Measurements from ENCODE around the gene ACTN1.
A peak's percentile ranks its signal among the peaks of the same experiment; 100 is the strongest.

Gene ACTN1

DNA sequence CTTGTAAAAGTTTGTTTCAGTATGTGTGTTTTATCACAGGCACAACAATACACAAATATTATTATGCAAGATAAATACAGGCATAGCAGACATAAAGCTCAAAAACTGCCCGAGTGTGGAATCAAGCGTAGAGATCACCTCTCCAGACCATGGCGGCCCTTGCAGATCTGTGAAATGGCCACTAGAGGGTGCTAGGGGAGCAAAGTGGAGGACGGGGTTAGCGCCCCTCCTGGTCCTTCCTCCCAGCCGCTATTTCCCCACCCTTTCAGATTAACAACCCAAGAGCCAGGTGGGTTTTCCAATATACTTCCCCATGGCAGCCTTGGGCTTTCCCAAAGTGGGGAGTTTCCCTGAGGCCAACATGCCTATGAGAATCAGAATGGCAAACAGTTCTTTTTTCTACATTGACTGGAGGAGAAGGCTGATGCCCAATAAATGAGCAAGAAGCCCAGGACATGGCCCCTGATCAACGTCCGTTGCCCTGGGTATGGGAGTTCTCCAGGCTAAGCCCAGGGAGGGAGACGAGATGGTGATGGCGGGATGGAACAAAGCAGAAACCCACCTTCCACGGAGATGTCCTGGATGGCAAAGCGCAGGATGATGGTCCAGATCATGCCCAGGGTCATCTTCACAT, 67.4 kb downstream of the ACTN1 start:
- peak overlapping the region; percentile 95 for H3K27ac Mint-ChIP-seq
- no peaks in the 10 kb centered on the region for H3K9me3 Mint-ChIP-seq
- no peak overlapping the region for H3K4me3 Mint-ChIP-seq

DNA sequence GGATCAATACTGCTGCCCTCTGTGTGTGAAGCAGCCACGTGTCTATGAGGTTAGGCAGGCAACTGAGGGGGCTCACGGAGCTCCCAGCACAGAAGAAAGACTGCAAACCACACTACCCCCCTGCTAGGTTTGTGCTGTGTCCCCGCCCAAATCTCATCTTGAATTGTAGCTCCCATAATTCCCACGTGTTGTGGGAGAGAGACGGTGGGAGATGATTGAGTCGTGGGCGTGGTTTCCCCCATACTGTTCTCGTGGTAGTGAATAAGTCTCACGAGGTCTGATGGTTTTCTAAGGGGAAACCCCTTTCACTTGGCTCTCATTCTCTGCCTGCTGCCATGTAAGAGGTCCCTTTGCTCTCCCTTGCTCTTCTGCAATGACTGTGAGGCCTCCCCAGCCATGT, 68.6 kb downstream of the ACTN1 start:
- H3K27ac Mint-ChIP-seq, result peak overlapping the region; percentile 46
- H3K36me3 Mint-ChIP-seq, result peaks cover 3% of the 10 kb centered on the region
- peaks cover 51% of the 10 kb centered on the region for H3K4me1 Mint-ChIP-seq
- H3K27me3 Mint-ChIP-seq, result no peaks in the 10 kb centered on the region
- H3K4me3 Mint-ChIP-seq, result no peak overlapping the region
- H3K9me3 Mint-ChIP-seq, result no peaks in the 10 kb centered on the region

More for the DNA sequence above, 67.4 kb downstream of the ACTN1 start:
- Mint-ChIP-seq H3K36me3 (peaks cover 4% of the 10 kb centered on the region), H3K4me1 (peaks cover 51% of the 10 kb centered on the region), H3K27me3 (no peaks in the 10 kb centered on the region)

GRCh38 chr14:68908803-68909202, 70.3 kb downstream of the ACTN1 start:
- no peaks in the 10 kb centered on the region for H3K27me3 Mint-ChIP-seq
- no peak overlapping the region for H3K4me3 Mint-ChIP-seq
- H3K27ac Mint-ChIP-seq, result no peak overlapping the region
- H3K9me3 Mint-ChIP-seq, result no peaks in the 10 kb centered on the region
- peaks cover 4% of the 10 kb centered on the region for H3K36me3 Mint-ChIP-seq
- H3K4me1 Mint-ChIP-seq, result peaks cover 38% of the 10 kb centered on the region

DNA sequence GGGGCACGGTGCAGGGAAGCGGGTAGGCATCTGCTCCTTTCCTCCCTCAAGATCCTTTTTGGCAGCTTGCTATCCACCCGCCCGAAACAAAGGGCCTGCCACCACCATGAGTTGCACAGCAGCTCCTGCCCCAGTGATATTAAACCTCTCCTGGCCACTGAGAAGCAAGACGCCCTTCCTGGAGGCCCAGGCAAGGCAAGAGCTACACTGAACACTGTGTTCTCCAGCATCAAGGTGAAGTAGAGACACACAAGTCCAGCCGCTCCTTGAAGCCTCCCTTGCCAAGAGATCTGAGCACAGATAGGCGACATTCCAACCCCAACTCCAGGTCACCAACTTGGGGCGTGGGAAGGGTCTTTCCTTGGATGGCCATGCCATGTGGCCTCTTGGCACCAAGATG, 70.9 kb downstream of the ACTN1 start:
- Mint-ChIP-seq H3K4me3 (no peak overlapping the region), H3K9me3 (no peaks in the 10 kb centered on the region), H3K27ac (peak overlapping the region; percentile 7), H3K4me1 (peaks cover 32% of the 10 kb centered on the region), H3K27me3 (no peaks in the 10 kb centered on the region), H3K36me3 (peaks cover 4% of the 10 kb centered on the region)

DNA sequence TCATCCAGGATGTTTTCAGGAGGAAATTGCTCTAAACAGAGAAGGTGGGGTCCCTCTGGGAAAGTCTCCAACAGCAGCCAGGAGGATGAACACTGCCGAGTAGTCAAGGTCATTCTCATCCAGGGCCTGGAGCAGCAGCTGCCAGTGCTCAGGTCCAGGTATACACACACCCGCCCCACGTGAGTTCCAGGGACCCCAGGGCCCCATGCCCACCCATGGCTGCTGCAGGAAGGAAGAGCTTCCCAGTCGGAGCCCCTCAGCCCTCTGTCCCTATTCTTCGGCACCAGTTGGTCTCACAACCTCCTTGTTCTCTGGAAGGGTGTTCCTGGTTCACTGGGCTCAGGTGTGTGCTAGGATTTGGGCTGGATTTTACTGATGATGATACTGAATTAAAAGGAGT, 72.7 kb downstream of the ACTN1 start:
- Mint-ChIP-seq H3K27ac (no peak overlapping the region), H3K4me3 (no peak overlapping the region), H3K9me3 (no peaks in the 10 kb centered on the region)

DNA sequence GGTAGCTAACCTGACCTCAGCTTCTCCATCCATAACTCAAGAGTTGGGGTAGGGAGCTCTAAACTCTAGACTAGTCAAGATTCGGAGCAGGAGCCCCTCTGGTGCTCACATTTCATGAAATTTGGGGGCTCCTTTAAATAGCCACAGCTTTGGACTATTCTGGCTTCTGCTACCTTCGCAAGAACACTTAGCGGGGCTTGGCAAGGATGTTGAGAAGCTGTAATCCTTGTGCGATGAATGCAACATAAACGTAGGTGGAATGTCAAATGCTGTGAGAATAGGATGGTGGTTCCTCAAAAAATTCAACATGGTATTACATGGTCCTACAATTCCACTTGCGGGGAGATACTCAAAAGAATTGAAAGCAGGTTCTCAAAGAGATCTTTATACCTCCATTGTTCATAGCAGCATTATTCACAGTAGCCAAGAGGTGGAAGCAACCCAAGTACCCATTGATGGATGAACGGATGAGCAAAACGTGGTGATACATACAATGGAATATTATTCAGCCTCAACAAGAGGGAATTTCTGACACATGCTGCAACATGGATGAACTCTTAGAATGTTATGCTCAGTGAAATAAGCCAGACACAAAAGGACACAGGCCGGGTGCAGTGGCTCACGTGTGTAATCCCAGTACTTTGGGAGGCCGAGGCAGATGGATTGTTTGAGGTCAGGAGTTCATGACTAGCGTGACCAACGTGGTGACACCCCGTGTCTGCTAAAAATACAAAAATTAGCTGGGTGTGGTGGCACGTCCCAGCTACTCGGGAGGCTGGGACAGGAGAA, 73.8 kb downstream of the ACTN1 start:
- no peak overlapping the region for H3K27ac Mint-ChIP-seq
- H3K36me3 Mint-ChIP-seq, result peaks cover 3% of the 10 kb centered on the region
- H3K4me3 Mint-ChIP-seq, result no peak overlapping the region
- H3K27me3 Mint-ChIP-seq, result no peaks in the 10 kb centered on the region
- H3K4me1 Mint-ChIP-seq, result peaks cover 9% of the 10 kb centered on the region
- no peaks in the 10 kb centered on the region for H3K9me3 Mint-ChIP-seq

More for the DNA sequence above, 72.7 kb downstream of the ACTN1 start:
- H3K27me3 Mint-ChIP-seq, result no peaks in the 10 kb centered on the region
- peaks cover 2% of the 10 kb centered on the region for H3K36me3 Mint-ChIP-seq
- H3K4me1 Mint-ChIP-seq, result peaks cover 15% of the 10 kb centered on the region

GRCh38 chr14:68902357-68902756, 76.7 kb downstream of the ACTN1 start:
- Mint-ChIP-seq H3K27me3 (no peaks in the 10 kb centered on the region), H3K9me3 (no peaks in the 10 kb centered on the region), H3K36me3 (peaks cover 12% of the 10 kb centered on the region), H3K27ac (no peak overlapping the region), H3K4me1 (peaks cover 19% of the 10 kb centered on the region), H3K4me3 (no peak overlapping the region)

GRCh38 chr14:68899033-68899603, 80.0 kb downstream of the ACTN1 start:
- H3K27ac Mint-ChIP-seq, result peak overlapping the region; percentile 8
- H3K9me3 Mint-ChIP-seq, result no peaks in the 10 kb centered on the region
- H3K36me3 Mint-ChIP-seq, result peaks cover 11% of the 10 kb centered on the region
- H3K4me1 Mint-ChIP-seq, result peaks cover 24% of the 10 kb centered on the region
- H3K27me3 Mint-ChIP-seq, result no peaks in the 10 kb centered on the region
- no peak overlapping the region for H3K4me3 Mint-ChIP-seq

DNA sequence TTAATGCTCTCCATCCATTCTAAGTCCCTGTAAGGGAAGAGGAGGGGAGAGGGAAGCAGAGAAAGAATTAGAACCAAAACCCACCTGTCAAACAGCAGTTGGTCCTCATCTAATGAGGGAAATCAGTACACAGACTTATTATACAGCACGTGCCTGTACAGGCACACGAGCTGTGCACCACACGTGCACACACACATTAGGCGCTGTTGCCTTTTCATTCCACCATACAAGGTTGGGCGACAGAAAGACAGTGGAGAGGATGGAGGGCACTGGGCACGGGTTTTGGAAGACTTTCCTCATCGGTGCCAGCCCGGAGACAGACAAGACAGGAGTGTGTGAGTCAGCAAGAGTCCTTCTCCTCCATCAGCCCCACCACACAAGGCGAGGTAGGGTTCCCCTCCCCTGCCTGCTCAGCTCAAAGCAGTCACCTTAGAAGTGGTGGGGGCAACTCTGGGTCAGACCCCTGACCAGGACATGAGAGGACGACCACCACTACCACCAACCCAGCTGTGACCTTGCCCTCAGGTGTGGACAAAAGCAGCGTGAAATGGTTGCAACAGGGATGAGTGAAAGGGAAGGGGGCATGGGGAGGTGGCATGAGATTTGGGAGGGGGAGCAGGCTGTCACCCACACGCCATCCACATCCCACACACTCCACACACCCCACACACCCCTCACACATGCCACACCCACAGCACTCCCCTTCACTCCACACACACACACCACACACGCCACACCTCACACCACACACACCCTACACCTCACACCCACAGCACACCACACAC, 80.7 kb downstream of the ACTN1 start:
- Mint-ChIP-seq H3K9me3 (no peaks in the 10 kb centered on the region), H3K36me3 (peaks cover 11% of the 10 kb centered on the region), H3K27ac (peak overlapping the region; percentile 84), H3K4me3 (no peak overlapping the region), H3K27me3 (no peaks in the 10 kb centered on the region), H3K4me1 (peaks cover 24% of the 10 kb centered on the region)

DNA sequence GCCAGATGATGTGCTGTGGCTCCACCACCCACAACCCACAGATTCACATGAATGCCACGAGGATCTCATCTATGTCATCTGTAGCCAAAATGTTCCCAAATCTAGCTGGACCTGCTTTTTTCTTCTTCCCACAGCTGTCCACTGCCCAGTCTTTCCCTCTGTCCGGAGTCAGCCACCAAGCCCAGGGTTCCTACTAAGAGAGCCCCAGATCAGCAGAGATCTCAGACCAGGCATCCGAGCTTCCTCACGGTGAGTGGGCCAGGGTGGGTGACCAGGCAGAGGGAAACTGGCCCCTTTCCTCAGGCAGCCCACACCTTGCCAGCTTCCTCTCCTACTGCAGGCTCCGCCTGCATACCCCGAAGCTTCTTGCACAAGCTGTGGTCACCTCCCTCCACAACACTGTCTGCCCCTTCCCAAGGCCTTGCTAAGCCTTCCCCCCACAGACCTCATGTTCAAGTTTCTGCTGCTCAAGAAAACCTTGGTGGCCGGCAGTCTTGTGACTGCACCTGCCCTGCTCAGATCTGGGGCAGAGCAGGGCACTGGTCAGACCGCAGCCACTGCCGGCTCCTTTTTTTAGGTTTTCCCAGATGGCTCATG, 81.4 kb downstream of the ACTN1 start:
- H3K27ac Mint-ChIP-seq, result no peak overlapping the region
- peaks cover 24% of the 10 kb centered on the region for H3K4me1 Mint-ChIP-seq
- no peak overlapping the region for H3K4me3 Mint-ChIP-seq
- H3K9me3 Mint-ChIP-seq, result no peaks in the 10 kb centered on the region
- peaks cover 11% of the 10 kb centered on the region for H3K36me3 Mint-ChIP-seq
- H3K27me3 Mint-ChIP-seq, result no peaks in the 10 kb centered on the region

GRCh38 chr14:68896132-68896531, 83.0 kb downstream of the ACTN1 start:
- Mint-ChIP-seq H3K36me3 (peaks cover 13% of the 10 kb centered on the region), H3K9me3 (no peaks in the 10 kb centered on the region), H3K27ac (no peak overlapping the region), H3K4me1 (peaks cover 24% of the 10 kb centered on the region), H3K4me3 (no peak overlapping the region), H3K27me3 (no peaks in the 10 kb centered on the region)

DNA sequence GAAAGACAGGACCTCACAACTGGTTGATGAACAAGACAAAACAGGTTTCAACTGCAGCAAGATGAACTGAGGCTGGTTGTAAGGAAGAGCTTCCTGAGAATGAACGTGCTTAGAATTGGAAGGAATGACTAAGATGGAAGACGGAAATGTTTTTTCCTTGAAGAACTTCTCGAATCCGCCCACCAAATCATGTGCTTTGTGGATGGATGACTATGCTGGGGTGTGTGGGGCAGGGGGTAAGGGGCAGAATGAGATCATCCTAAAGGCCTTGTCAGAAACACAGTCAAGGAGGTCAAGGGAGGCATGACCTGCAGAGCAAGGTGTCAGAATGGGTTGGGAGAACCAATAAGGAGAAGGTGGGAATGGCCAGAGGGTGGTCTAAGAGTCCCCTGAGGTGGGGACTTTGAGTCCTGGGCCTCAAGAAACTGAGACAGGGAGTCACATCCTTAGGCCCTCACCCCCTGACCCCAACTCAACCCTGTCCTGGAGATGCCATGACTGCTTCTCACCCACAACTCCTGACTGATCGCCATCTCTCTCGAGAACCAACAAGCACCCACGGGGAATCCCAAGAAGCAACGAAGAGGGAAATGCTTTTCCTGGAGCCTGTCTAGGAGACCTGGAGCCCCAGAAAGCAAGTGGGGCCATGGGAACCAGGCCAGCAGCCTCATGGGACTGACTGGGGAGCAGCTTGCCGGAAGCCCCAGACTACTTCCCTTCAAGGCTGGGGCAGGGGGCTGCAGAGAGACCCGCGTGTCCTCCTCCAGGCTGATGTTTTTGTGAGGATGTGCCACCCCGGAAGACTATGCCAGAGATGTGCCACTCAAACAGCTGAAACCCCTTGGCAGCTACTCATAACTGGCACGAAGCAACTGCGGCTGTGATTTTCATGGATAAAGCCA, 84.0 kb downstream of the ACTN1 start:
- Mint-ChIP-seq H3K4me1 (peaks cover 16% of the 10 kb centered on the region), H3K9me3 (no peaks in the 10 kb centered on the region), H3K27me3 (no peaks in the 10 kb centered on the region), H3K27ac (peak overlapping the region; percentile 73), H3K4me3 (no peak overlapping the region), H3K36me3 (peaks cover 14% of the 10 kb centered on the region)

- H3K4me1 Mint-ChIP-seq, result peaks cover 10% of the 10 kb centered on the region
- H3K27me3 Mint-ChIP-seq, result no peaks in the 10 kb centered on the region
- H3K4me3 Mint-ChIP-seq, result no peak overlapping the region
- H3K27ac Mint-ChIP-seq, result no peak overlapping the region
- no peaks in the 10 kb centered on the region for H3K9me3 Mint-ChIP-seq
- H3K36me3 Mint-ChIP-seq, result peaks cover 13% of the 10 kb centered on the region
Observed at GRCh38 chr14:68894123-68894522, 85.0 kb downstream of the ACTN1 start.

DNA sequence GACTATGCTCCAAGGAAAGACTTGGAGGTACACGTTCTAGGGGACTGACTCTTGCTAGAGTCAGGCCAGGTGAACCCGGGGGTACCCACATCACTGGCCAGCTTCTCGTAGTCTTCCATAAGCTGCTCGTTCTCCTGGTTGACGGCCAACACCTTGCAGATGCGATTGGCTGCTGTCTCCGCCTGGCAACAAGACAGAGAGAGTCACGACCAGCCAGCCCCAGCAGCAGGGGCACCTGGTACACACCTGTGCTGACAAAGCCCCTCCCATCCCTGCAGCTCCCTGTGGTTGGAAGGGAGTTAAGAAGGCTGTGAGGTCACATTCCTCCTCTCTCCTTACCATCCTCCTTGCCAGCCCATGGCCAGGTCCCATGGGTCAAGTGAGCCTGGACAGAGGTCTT, 85.5 kb downstream of the ACTN1 start:
- Mint-ChIP-seq H3K4me3 (no peak overlapping the region), H3K27ac (no peak overlapping the region), H3K4me1 (peaks cover 10% of the 10 kb centered on the region), H3K36me3 (peaks cover 13% of the 10 kb centered on the region), H3K27me3 (no peaks in the 10 kb centered on the region), H3K9me3 (no peaks in the 10 kb centered on the region)
